ENCODE data around the gene S100B. TPM values are rescaled to one million over a fixed set of nuclear protein-coding genes. Genes with fewer than 3 reads are reported as not detected.

Gene S100B
- total and polyA plus RNA-seq, 2 of the 13 experiments (the other 11 are each of a cell fraction or from before 2014, with no cell fraction given) = not detected

DNA sequence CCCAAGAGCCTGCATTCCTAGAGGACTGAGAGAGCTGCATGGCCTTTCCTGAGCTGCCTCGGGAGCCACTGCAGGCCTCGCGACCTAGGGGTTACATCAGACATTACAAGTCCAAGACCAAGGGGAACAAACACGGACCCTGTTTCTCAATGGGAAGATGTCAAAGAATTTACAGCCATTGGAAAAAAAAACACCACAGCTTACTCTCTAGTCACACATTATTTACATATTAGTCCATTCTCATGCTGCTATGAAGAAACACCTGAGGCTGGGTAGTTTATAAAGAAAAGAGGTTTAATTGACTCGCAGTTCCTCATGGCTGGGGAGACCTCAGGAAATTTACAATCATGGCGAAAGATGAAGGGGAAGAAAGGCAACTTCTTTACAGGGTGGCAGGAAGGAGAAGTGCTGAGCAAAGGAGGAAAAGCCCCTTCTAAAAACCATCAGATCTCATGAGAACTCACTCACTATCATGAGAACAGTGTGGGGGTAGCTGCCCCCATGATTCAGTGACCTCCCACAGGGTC, 22.2 kb upstream of the S100B start (continued):
- no peak for TF ChIP-seq ZNF691 (CRISPR knock-in tag; IDR thresholded peaks at IDR 0.05; ENCODE audit: borderline replicate concordance, low read depth)
- no peak for TF ChIP-seq ZNF780A (CRISPR knock-in tag; IDR thresholded peaks at IDR 0.05)
- TF ChIP-seq ZNF12 (CRISPR knock-in tag; IDR thresholded peaks at IDR 0.05) = no peak
- TF ChIP-seq ZNF121 (CRISPR knock-in tag; IDR thresholded peaks at IDR 0.05) = no peak
- no peak for TF ChIP-seq ZSCAN9 (CRISPR knock-in tag; IDR thresholded peaks at IDR 0.05; ENCODE audit: borderline replicate concordance)
- no peak for TF ChIP-seq IKZF4 (CRISPR knock-in tag; IDR thresholded peaks at IDR 0.05; ENCODE audit: borderline replicate concordance, low read depth, not compliant biosample characterization)
- TF ChIP-seq, protein P1, sequence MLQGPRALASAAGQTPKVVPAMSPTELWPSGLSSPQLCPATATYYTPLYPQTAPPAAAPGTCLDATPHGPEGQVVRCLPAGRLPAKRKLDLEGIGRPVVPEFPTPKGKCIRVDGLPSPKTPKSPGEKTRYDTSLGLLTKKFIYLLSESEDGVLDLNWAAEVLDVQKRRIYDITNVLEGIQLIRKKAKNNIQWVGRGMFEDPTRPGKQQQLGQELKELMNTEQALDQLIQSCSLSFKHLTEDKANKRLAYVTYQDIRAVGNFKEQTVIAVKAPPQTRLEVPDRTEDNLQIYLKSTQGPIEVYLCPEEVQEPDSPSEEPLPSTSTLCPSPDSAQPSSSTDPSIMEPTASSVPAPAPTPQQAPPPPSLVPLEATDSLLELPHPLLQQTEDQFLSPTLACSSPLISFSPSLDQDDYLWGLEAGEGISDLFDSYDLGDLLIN (CRISPR knock-in tag; IDR thresholded peaks at IDR 0.05; ENCODE audit: borderline replicate concordance) = no peak
- TF ChIP-seq ZBTB49 (CRISPR knock-in tag; IDR thresholded peaks at IDR 0.05; ENCODE audit: borderline replicate concordance) = no peak
- TF ChIP-seq ATF1 (CRISPR knock-in tag; IDR thresholded peaks at IDR 0.05) = no peak
- TF ChIP-seq FOXA3 (CRISPR knock-in tag; IDR thresholded peaks at IDR 0.05) = 0 out of 2 replicates have a peak, but pooled peaks have one; percentile 19
- 0 out of 2 replicates have a peak, but pooled peaks have one; percentile 30 for TF ChIP-seq ZNF614 (CRISPR knock-in tag; IDR thresholded peaks at IDR 0.05; ENCODE audit: borderline replicate concordance)
- TF ChIP-seq ZMYM4 (CRISPR knock-in tag; IDR thresholded peaks at IDR 0.05) = no peak
- TF ChIP-seq IRF1 (CRISPR knock-in tag; IDR thresholded peaks at IDR 0.05; ENCODE audit: low read depth) = no peak
- TF ChIP-seq, protein P2, sequence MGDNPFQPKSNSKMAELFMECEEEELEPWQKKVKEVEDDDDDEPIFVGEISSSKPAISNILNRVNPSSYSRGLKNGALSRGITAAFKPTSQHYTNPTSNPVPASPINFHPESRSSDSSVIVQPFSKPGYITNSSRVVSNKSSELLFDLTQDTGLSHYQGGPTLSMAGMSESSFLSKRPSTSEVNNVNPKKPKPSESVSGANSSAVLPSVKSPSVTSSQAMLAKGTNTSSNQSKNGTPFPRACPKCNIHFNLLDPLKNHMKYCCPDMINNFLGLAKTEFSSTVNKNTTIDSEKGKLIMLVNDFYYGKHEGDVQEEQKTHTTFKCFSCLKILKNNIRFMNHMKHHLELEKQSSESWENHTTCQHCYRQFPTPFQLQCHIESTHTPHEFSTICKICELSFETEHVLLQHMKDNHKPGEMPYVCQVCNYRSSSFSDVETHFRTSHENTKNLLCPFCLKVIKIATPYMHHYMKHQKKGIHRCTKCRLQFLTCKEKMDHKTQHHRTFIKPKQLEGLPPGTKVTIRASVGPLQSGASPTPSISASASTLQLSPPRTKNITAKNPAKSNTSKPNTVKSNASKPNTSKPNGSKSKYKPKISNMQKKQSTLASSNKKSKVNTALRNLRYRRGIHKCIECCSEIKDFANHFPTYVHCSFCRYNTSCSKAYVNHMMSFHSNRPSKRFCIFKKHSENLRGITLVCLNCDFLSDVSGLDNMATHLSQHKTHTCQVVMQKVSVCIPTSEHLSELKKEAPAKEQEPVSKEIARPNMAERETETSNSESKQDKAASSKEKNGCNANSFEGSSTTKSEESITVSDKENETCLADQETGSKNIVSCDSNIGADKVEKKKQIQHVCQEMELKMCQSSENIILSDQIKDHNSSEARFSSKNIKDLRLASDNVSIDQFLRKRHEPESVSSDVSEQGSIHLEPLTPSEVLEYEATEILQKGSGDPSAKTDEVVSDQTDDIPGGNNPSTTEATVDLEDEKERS (CRISPR knock-in tag; IDR thresholded peaks at IDR 0.05) = no peak
- no peak for TF ChIP-seq RFX3 (CRISPR knock-in tag; IDR thresholded peaks at IDR 0.05)
- no peak for TF ChIP-seq RNF219 (CRISPR knock-in tag; IDR thresholded peaks at IDR 0.05)
- TF ChIP-seq FOXJ3 (CRISPR knock-in tag; IDR thresholded peaks at IDR 0.05; ENCODE audit: borderline replicate concordance) = 0 out of 2 replicates have a peak, but pooled peaks have one; percentile 25
- TF ChIP-seq STAG1 (CRISPR knock-in tag; IDR thresholded peaks at IDR 0.05) = peak; percentile 26
- no peak for TF ChIP-seq ZNF205 (CRISPR knock-in tag; IDR thresholded peaks at IDR 0.05)

All from HepG2 (cell line).